GM12891 (cell line): ENCODE measurements around the gene ZFYVE19.

ENCODE experiments used
- DNase-seq: peaks from one replicate; pipeline ENCODE4 v3.0.0; 2011; ENCODE audit warnings: low spot score; ENCODE audit not compliant: insufficient read length
- FAIRE-seq: peaks from 2 replicates; lab custom pipeline; 2011; peaks lifted over from hg19 to GRCh38; lab: Jason Lieb, UNC
- PAX5 ChIP-seq: IDR thresholded peaks from 2 replicates; pipeline ENCODE4 v1.6.1; 2011; ENCODE audit warnings: low read length, moderate library complexity, mild to moderate bottlenecking; ENCODE audit not compliant: insufficient read depth, severe bottlenecking
- POLR2A ChIP-seq: IDR thresholded peaks from 2 replicates; pipeline ENCODE4 v1.6.1; 2011; ENCODE audit warnings: low read depth, low read length, control low read depth
- POLR2AphosphoS5 ChIP-seq: IDR thresholded peaks from 2 replicates; pipeline ENCODE4 v1.6.1; 2011; ENCODE audit warnings: low read depth, low read length, control low read depth
- POU2F2 ChIP-seq: IDR thresholded peaks from 2 replicates; pipeline ENCODE4 v1.6.1; 2011; ENCODE audit warnings: low read depth, mild to moderate bottlenecking, control low read depth, low read length, moderate library complexity
- SPI1 ChIP-seq: IDR thresholded peaks from 2 replicates; pipeline ENCODE4 v1.6.1; 2011; ENCODE audit warnings: low read depth, low read length, control low read depth
- TAF1 ChIP-seq: IDR thresholded peaks from 2 replicates; pipeline ENCODE4 v1.6.1; 2011; ENCODE audit warnings: low read depth, low read length, control low read depth

Gene ZFYVE19

GRCh38 chr15:40790718-40791117, 16.2 kb upstream of the ZFYVE19 start:
- no peak for TF ChIP-seq PAX5
- no peak for TF ChIP-seq POLR2A
- no peak for TF ChIP-seq SPI1
- no peak for TF ChIP-seq POU2F2
- no peak for TF ChIP-seq POLR2AphosphoS5
- TF ChIP-seq TAF1, result no peak
- FAIRE-seq (no peak), DNase-seq (no peak)

- TF ChIP-seq PAX5, result no peak
- TF ChIP-seq POU2F2, result no peak
- no peak for TF ChIP-seq SPI1
- no peak for TF ChIP-seq POLR2AphosphoS5
- no peak for TF ChIP-seq TAF1
- TF ChIP-seq POLR2A, result no peak
- FAIRE-seq (no peak), DNase-seq (no peak)
These were observed 14.5 kb upstream of the ZFYVE19 start for GRCh38 chr15:40792394-40792793.

DNA sequence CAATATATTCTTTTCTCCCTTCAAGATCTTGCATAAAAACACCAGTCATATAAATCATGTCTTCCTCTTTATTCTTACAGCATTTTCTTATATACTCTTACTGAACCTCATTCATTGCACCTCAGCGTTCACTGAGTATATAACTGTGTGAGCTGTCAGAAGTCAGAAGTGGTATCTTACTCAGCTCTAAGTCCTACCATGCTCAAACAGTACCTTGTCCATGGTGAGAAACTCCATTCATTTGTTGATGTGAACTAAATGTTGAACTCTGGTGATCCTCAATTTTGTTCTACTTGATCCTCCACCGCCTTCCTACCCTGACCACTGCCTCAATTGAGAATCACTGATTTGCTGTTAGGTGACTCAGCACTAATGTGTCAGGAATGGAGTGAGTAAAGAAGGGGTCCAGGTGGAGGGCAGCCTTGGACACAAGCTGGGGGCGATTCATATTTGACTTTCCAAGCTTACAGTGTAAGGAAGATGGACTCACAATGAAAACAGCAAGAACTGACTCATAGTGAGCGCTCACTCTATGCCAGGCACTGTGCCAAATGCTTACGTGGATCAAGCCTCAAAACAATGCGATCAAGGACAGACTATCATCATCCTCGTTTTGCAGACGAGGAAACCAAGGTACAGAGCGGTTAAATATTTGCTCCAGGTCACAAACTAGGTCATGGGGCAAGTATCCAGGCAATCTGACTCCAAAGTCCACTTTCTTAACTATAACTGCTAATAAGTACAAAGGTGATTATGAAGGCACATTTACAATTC, 13.5 kb upstream of the ZFYVE19 start:
- FAIRE-seq (no peak), DNase-seq (no peak)
- TF ChIP-seq POU2F2 (no peak), SPI1 (no peak), POLR2A (no peak), TAF1 (no peak), POLR2AphosphoS5 (no peak), PAX5 (no peak)

- TF ChIP-seq PAX5 (no peak), SPI1 (no peak), POLR2A (no peak), POLR2AphosphoS5 (no peak), POU2F2 (no peak), TAF1 (no peak)
- DNase-seq, result no peak
- FAIRE-seq, result no peak
These were observed 10.8 kb upstream of the ZFYVE19 start for GRCh38 chr15:40796041-40796440.

- FAIRE-seq (no peak), DNase-seq (no peak)
- TF ChIP-seq POLR2AphosphoS5, result no peak
- TF ChIP-seq POLR2A, result no peak
- TF ChIP-seq POU2F2, result no peak
- no peak for TF ChIP-seq TAF1
- no peak for TF ChIP-seq SPI1
- TF ChIP-seq PAX5, result no peak
These were observed 10.4 kb upstream of the ZFYVE19 start for GRCh38 chr15:40796512-40796911.

DNA sequence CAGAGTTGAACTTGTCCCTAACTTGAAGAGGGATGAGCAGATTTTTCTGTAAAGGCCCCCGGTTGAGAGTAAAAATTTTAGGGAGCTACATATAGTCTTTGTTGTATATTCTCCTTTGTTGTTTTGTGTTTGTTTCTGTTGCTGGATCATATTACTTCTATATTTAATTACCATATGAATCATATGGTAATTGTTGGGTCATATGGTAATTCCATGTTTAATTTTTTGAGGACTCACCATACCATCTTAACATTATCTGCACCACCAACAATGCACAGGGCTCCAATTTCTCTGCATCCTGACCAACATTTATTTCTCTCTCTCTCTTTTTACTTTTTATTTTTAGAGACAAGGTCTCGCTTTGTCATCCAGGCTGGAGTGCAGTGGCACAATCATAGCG, 7.4 kb upstream of the ZFYVE19 start:
- DNase-seq, result no peak
- FAIRE-seq, result no peak
- no peak for TF ChIP-seq POU2F2
- TF ChIP-seq POLR2A, result no peak
- TF ChIP-seq SPI1, result no peak
- TF ChIP-seq TAF1, result no peak
- TF ChIP-seq POLR2AphosphoS5, result no peak
- TF ChIP-seq PAX5, result no peak

- no peak for DNase-seq
- no peak for FAIRE-seq
- no peak for TF ChIP-seq POLR2AphosphoS5
- no peak for TF ChIP-seq SPI1
- no peak for TF ChIP-seq POU2F2
- no peak for TF ChIP-seq POLR2A
- no peak for TF ChIP-seq PAX5
- TF ChIP-seq TAF1, result no peak
These were observed 3.8 kb upstream of the ZFYVE19 start for GRCh38 chr15:40803076-40803475.

DNA sequence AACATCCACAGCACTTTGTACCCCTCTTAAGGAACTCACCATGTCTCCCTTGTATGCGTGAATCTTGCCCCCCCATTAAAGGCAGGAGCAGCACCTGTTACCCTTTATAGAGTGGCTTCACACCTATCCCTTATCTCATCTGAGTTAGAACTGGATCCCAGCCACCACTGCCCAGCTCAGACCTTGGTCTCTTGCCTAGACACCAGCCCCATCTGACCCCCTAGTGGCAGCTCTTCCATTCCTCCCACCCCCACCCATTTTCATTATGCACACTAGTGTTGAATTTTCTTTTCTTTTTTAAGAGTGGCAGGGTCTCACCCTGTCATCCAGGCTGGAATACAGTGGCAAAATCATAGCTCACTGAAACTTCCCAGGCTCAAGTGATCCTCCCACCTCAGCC, 3.2 kb upstream of the ZFYVE19 start:
- FAIRE-seq, result no peak
- DNase-seq, result no peak

DNA sequence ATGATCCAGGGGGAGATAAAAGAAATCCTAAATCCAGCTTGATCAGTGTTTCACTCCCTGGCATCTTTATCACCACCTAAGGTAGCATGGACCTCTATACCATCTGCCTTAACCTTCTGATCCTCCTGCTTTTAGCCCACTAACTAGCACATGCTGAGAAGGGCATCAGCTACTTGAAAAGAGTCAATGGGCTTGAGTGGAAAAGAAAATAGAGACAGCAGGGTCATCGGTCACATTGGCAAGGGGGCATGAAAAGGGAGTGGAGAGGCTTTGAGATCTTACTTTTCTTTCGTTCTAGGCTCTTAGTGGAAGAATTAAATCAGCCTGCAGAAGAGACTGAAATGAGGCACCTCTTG, 239 bp upstream of the ZFYVE19 start:
- FAIRE-seq (no peak), DNase-seq (no peak)
- TF ChIP-seq POLR2A (no peak), PAX5 (no peak), TAF1 (no peak), SPI1 (no peak), POLR2AphosphoS5 (no peak), POU2F2 (no peak)

More for the DNA sequence above, 3.2 kb upstream of the ZFYVE19 start:
- no peak for TF ChIP-seq SPI1
- TF ChIP-seq POLR2AphosphoS5, result no peak
- no peak for TF ChIP-seq TAF1
- no peak for TF ChIP-seq POU2F2
- TF ChIP-seq PAX5, result no peak
- no peak for TF ChIP-seq POLR2A

DNA sequence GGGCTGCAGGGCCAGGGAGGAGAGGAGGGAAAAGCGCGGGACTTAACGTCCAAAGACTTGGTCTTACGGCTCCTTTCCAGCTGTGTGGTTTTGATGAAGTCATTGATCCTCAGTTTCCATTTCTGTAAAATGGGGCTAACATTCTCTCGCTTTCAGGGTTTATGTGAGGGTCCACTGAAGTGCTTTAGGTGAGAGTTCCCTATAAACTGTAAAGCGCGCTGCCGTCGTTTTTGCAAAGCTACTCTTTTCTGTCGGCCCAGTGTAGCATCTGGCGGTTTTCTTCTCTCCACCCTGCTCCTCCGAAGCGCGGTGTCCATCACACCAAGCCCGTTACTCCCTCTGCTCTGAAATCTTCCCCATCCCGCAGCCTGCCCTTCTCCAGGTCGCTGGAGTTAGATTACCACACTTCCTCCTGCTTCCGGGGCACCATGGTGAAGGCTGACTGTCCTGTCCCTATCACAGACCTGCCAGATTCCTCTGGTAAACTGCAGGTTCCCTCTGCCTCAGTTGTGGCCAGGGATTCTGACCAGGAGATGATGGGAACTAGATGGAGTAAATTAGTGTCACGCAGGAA, 1.1 kb downstream of the ZFYVE19 start:
- FAIRE-seq (no peak), DNase-seq (no peak)
- no peak for TF ChIP-seq SPI1
- TF ChIP-seq POU2F2, result no peak
- TF ChIP-seq POLR2AphosphoS5, result no peak
- no peak for TF ChIP-seq TAF1
- no peak for TF ChIP-seq PAX5
- no peak for TF ChIP-seq POLR2A
